Hepatocyte (in vitro differentiated cells): ENCODE data around the gene CDHR3. TPM values are rescaled to one million over a fixed set of nuclear protein-coding genes. Genes with fewer than 3 reads are reported as not detected.

Source experiments
- DNase-seq: peaks from one replicate; pipeline ENCODE4 v3.0.0-alpha.2; 2016; ENCODE audit warnings: low spot score
- H2AFZ ChIP-seq: fragments of 200-600 bp; sonication (generic); 2 replicates; pipeline ENCODE4 v1.6.0; 2016; ENCODE audit warnings: antibody characterized with exemption, mild to moderate bottlenecking
- H3K27ac ChIP-seq: fragments of 200-600 bp; sonication (generic); 2 replicates; pipeline ENCODE4 v1.5.1; 2016; ENCODE audit warnings: mild to moderate bottlenecking
- H3K27me3 ChIP-seq: fragments of 200-600 bp; sonication (generic); 2 replicates; pipeline ENCODE4 v1.6.1; 2016
- H3K36me3 ChIP-seq: fragments of 200-600 bp; sonication (generic); replicated peaks from 2 replicates; pipeline ENCODE4 v1.5.1; 2016; ENCODE audit warnings: low read depth; ENCODE audit not compliant: insufficient read depth
- H3K4me1 ChIP-seq: fragments of 200-600 bp; sonication (generic); 2 replicates; pipeline ENCODE4 v1.5.1; 2016; ENCODE audit warnings: mild to moderate bottlenecking, moderate library complexity; ENCODE audit not compliant: insufficient read depth
- H3K4me2 ChIP-seq: fragments of 200-600 bp; sonication (generic); 2 replicates; pipeline ENCODE4 v1.6.0; 2016
- H3K4me3 ChIP-seq: fragments of 200-600 bp; sonication (generic); 2 replicates; pipeline ENCODE4 v1.5.1; 2016; ENCODE audit warnings: mild to moderate bottlenecking
- H3K79me2 ChIP-seq: fragments of 200-600 bp; sonication (generic); 2 replicates; pipeline ENCODE4 v1.6.0; 2017; ENCODE audit warnings: mild to moderate bottlenecking
- H3K9me2 ChIP-seq: fragments of 200-600 bp; sonication (generic); replicated peaks from 2 replicates; pipeline ENCODE4 v1.6.0; 2017; ENCODE audit warnings: mild to moderate bottlenecking; ENCODE audit not compliant: insufficient read depth
- H3K9me3 ChIP-seq: fragments of 200-600 bp; sonication (generic); 2 replicates; pipeline ENCODE4 v1.5.1; 2016; ENCODE audit warnings: low read depth, mild to moderate bottlenecking
- H4K20me1 ChIP-seq: fragments of 200-600 bp; sonication (generic); 2 replicates; pipeline ENCODE4 v1.6.0; 2016; ENCODE audit warnings: mild to moderate bottlenecking; ENCODE audit not compliant: insufficient read depth, poor library complexity, severe bottlenecking
- EZH2 ChIP-seq: fragments of 200-600 bp; sonication (generic); IDR thresholded peaks from 2 replicates; pipeline ENCODE4 v1.6.1; 2016; ENCODE audit warnings: antibody characterized with exemption, mild to moderate bottlenecking, borderline replicate concordance
- EZH2phosphoT487 ChIP-seq: fragments of 200-600 bp; sonication (generic); IDR thresholded peaks from one replicate; pipeline ENCODE4 v1.6.1; 2018; ENCODE audit warnings: antibody characterized with exemption, mild to moderate bottlenecking, low read depth, moderate library complexity; ENCODE audit not compliant: unreplicated experiment, severe bottlenecking
- WGBS: methylation state at CpG from one replicate; pipeline ENCODE4 v1.1.6; 2016; ENCODE audit warnings: low lambda C conversion rate; ENCODE audit errors: missing lambda C conversion rate; 5-methylcytosine and 5-hydroxymethylcytosine counted together
- polyA plus RNA-seq: library from polyadenylated mRNA; unstranded; fragments of >200 nt; fragmentation: Nextera tagmentation; extraction: Ambion mirVana; gene quantifications from 2 replicates; pipeline ENCODE4 v1.2.1, GENCODE V29; 2016
- total RNA-seq: library from RNA; depleted of rRNA; stranded (reverse); fragments of >200 nt; gene quantifications from 2 replicates; pipeline ENCODE4 v1.2.3, GENCODE V29; 2014
- TF ChIP-seq, protein P1 (sequence below): fragments of 200-600 bp; sonication (generic); IDR thresholded peaks from 2 replicates; pipeline ENCODE4 v1.5.1; 2016; ENCODE audit warnings: antibody characterized with exemption, mild to moderate bottlenecking; ENCODE audit not compliant: poor library complexity

The CDHR3 gene
- total and polyA plus RNA-seq, 2 experiments from 2014 or later = 3.3 to 6.9 TPM

DNA sequence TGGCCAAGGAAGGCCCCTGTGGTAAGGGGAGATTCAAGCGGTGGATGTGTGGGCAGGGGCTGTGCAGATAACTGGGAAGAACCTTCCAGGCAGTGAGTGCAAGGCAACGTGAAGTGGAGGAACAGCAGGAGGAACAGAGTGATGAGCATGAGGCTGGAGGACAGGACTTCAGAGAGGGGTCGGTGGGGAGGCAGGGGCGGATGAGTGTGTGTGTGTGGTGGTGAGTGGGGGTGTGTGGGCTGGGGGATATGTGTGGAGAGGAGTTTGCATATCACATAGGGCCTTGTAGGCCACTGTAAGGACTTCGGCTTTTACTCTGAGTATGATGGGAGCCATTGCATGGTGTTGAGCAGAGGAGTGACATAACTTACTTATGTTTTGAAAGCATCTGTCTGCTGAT is 75.2 kb downstream of the CDHR3 start:
- no peaks in the 10 kb centered on the region for H3K27me3 ChIP-seq
- no peaks in the 10 kb centered on the region for H3K9me2 ChIP-seq
- H3K4me3 ChIP-seq = no peak overlapping the region
- H3K9me3 ChIP-seq = no peaks in the 10 kb centered on the region
- no peak overlapping the region for H2AFZ ChIP-seq
- no peak overlapping the region for H3K4me2 ChIP-seq
- TF ChIP-seq EZH2phosphoT487 (no peak), EZH2 (no peak)
- TF ChIP-seq, protein P1, sequence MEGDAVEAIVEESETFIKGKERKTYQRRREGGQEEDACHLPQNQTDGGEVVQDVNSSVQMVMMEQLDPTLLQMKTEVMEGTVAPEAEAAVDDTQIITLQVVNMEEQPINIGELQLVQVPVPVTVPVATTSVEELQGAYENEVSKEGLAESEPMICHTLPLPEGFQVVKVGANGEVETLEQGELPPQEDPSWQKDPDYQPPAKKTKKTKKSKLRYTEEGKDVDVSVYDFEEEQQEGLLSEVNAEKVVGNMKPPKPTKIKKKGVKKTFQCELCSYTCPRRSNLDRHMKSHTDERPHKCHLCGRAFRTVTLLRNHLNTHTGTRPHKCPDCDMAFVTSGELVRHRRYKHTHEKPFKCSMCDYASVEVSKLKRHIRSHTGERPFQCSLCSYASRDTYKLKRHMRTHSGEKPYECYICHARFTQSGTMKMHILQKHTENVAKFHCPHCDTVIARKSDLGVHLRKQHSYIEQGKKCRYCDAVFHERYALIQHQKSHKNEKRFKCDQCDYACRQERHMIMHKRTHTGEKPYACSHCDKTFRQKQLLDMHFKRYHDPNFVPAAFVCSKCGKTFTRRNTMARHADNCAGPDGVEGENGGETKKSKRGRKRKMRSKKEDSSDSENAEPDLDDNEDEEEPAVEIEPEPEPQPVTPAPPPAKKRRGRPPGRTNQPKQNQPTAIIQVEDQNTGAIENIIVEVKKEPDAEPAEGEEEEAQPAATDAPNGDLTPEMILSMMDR = no peak
- no peak overlapping the region for H3K27ac ChIP-seq
- no peaks in the 10 kb centered on the region for H3K36me3 ChIP-seq
- no peaks in the 10 kb centered on the region for H3K79me2 ChIP-seq
- H3K4me1 ChIP-seq = peaks cover 5% of the 10 kb centered on the region
- no peak for DNase-seq
- no peaks in the 10 kb centered on the region for H4K20me1 ChIP-seq
- 100% methylated on average over 5 of the region's 5 CpGs for WGBS

DNA sequence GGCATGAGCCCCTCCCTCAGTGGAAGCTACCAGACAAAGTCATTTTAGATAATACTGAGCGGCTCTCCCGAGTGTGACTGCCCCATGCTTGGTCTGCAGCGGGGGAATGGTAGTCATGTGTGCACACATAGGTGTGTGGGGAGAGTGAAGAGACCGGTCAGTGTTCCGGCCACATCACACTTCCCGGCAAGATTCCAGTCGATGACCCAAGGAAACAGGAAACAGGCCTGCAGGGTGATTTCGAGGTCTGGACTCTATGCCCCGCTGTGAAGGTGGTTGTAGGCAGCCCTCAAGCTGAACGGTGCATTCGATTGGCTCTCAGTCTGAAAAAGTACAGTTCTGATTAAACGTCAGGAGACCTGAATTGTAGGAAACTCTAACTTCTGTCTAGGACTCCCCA is 75.9 kb downstream of the CDHR3 start:
- 90% methylated on average over 12 of the region's 12 CpGs for WGBS
- Histone ChIP-seq H3K79me2 (no peaks in the 10 kb centered on the region), H3K36me3 (no peaks in the 10 kb centered on the region), H3K4me1 (peaks cover 5% of the 10 kb centered on the region), H3K27ac (peak overlapping the region; percentile 48), H3K9me3 (no peaks in the 10 kb centered on the region), H2AFZ (no peak overlapping the region), H4K20me1 (no peaks in the 10 kb centered on the region), H3K27me3 (no peaks in the 10 kb centered on the region), H3K4me3 (no peak overlapping the region), H3K9me2 (no peaks in the 10 kb centered on the region), H3K4me2 (no peak overlapping the region)
- no peak for DNase-seq
- TF ChIP-seq, protein P1 = no peak
- TF ChIP-seq EZH2 (no peak), EZH2phosphoT487 (no peak)

DNA sequence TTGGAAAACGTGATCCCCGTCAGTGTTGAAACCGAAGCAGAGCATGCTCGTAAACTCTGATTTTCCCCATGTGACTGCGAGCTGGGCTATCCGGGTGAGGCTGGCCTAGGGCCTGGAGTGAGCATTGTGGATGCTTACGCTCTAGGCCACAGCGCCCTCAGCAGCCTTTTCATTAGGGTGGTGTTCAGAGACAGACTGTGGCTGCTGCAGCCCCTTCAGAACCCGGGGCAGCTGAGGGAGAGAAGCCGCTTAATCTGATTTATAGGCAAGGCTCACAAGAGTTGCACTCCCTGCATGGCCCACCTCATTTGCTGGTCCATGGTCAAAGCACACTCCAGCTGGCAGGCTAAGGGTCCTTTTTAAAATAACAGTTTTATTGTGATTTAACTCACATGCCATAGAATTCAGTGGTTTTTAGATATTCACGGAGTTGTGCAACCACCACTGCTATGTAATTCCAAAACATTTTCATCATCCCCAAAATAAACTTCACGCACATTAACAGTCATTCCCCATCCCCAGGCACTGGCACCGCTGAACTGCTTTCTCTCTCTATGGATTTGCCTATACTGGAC is 76.5 kb downstream of the CDHR3 start:
- Histone ChIP-seq H2AFZ (no peak overlapping the region), H4K20me1 (no peaks in the 10 kb centered on the region), H3K27ac (peak overlapping the region; percentile 48), H3K4me1 (peaks cover 5% of the 10 kb centered on the region), H3K4me3 (no peak overlapping the region), H3K36me3 (no peaks in the 10 kb centered on the region), H3K9me3 (no peaks in the 10 kb centered on the region), H3K79me2 (no peaks in the 10 kb centered on the region), H3K27me3 (no peaks in the 10 kb centered on the region), H3K4me2 (no peak overlapping the region), H3K9me2 (no peaks in the 10 kb centered on the region)
- TF ChIP-seq EZH2 = no peak
- TF ChIP-seq, protein P1 = peak; percentile 30
- DNase-seq = peak; percentile 32
- WGBS = 66% methylated on average over 13 of the region's 13 CpGs
